ENCODE measurements around the gene CUBN. TPM values are rescaled to one million over a fixed set of nuclear protein-coding genes. Genes with fewer than 3 reads are reported as not detected.

Gene CUBN
- total and polyA plus RNA-seq, 8 donors: 0.28 to 1.3 (median 0.66) TPM

- intact Hi-C loops (cut with DNase I): no loop called here
- no peaks in the 10 kb centered on the region for H3K27me3 ChIP-seq
- 58 to 65% methylated on average over 4 of the region's 4 CpGs for WGBS, 2 donors
These were observed 339.8 kb downstream of the CUBN start for GRCh38 chr10:16789765-16790164.

GRCh38 chr10:16789261-16789660, 340.4 kb downstream of the CUBN start:
- no peaks in the 10 kb centered on the region for H3K36me3 ChIP-seq
- DNase-seq: no peak
- no peak for FAIRE-seq

More at GRCh38 chr10:16789765-16790164, 339.8 kb downstream of the CUBN start:
- H3K4me1 ChIP-seq: peaks cover 0 to 3% (median 0%) of the 10 kb centered on the region in 3 donors
- FAIRE-seq (no peak), DNase-seq (no peak), ATAC-seq (no peak)
- H3K4me3 ChIP-seq: no peak overlapping the region
- TF ChIP-seq, protein P1, sequence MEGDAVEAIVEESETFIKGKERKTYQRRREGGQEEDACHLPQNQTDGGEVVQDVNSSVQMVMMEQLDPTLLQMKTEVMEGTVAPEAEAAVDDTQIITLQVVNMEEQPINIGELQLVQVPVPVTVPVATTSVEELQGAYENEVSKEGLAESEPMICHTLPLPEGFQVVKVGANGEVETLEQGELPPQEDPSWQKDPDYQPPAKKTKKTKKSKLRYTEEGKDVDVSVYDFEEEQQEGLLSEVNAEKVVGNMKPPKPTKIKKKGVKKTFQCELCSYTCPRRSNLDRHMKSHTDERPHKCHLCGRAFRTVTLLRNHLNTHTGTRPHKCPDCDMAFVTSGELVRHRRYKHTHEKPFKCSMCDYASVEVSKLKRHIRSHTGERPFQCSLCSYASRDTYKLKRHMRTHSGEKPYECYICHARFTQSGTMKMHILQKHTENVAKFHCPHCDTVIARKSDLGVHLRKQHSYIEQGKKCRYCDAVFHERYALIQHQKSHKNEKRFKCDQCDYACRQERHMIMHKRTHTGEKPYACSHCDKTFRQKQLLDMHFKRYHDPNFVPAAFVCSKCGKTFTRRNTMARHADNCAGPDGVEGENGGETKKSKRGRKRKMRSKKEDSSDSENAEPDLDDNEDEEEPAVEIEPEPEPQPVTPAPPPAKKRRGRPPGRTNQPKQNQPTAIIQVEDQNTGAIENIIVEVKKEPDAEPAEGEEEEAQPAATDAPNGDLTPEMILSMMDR (IDR thresholded peaks at IDR 0.05): no peak
- no peaks in the 10 kb centered on the region for H3K9me3 ChIP-seq
- no peaks in the 10 kb centered on the region for H3K36me3 ChIP-seq
- no peak overlapping the region for H3K27ac ChIP-seq

GRCh38 chr10:16788778-16789177, 340.8 kb downstream of the CUBN start:
- H3K4me3 ChIP-seq: no peak overlapping the region
- no peaks in the 10 kb centered on the region for H3K27me3 ChIP-seq
- H3K27ac ChIP-seq: no peak overlapping the region
- H3K4me1 ChIP-seq: no peaks in the 10 kb centered on the region
- intact Hi-C loops (cut with DNase I): no loop called here
- FAIRE-seq (no peak), ATAC-seq (no peak), DNase-seq (no peak)
- H3K36me3 ChIP-seq: no peaks in the 10 kb centered on the region
- 71 to 83% methylated on average over 3 of the region's 3 CpGs for WGBS, 2 donors
- H3K9me3 ChIP-seq: no peaks in the 10 kb centered on the region
- TF ChIP-seq, protein P1 (IDR thresholded peaks at IDR 0.05): no peak

More at GRCh38 chr10:16789261-16789660, 340.4 kb downstream of the CUBN start:
- TF ChIP-seq, protein P1 (IDR thresholded peaks at IDR 0.05): no peak
- WGBS, 2 donors: 62 to 80% methylated on average over 7 of the region's 7 CpGs
- H3K4me3 ChIP-seq: no peak overlapping the region
- H3K4me1 ChIP-seq: no peaks in the 10 kb centered on the region
- no peaks in the 10 kb centered on the region for H3K9me3 ChIP-seq
- no peaks in the 10 kb centered on the region for H3K27me3 ChIP-seq
- intact Hi-C loops (cut with DNase I): no loop called here
- ATAC-seq: no peak
- H3K27ac ChIP-seq: no peak overlapping the region

DNA sequence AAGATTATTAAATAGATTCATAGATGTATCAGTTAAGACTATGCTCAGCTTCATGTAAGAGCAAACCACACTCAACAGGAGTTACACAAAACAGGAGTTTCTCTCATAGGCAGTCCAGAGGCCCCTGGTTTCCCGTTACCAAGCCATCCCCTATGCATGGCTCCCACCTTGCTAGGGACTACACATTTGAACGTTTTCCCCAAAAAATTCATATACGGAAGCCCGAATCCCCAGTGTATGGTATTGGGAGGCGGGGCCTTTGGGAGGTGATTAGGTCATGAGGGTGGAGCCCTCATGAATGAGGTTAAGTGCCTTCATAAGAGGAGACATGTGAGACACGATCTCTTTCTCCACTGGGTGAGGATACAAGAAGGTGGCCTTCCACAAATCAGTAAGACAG, 341.5 kb downstream of the CUBN start:
- Histone ChIP-seq H3K4me1 (no peaks in the 10 kb centered on the region), H3K36me3 (no peaks in the 10 kb centered on the region), H3K27ac (no peak overlapping the region), H3K9me3 (no peaks in the 10 kb centered on the region), H3K4me3 (no peak overlapping the region), H3K27me3 (no peaks in the 10 kb centered on the region)
- TF ChIP-seq, protein P1 (IDR thresholded peaks at IDR 0.05): no peak
- 92 to 95% methylated on average over 6 of the region's 6 CpGs for WGBS, 2 donors
- DNase-seq (no peak), FAIRE-seq (no peak), ATAC-seq (no peak)
- intact Hi-C loops (cut with DNase I): no loop called here

- Histone ChIP-seq H3K36me3 (no peaks in the 10 kb centered on the region), H3K27me3 (no peaks in the 10 kb centered on the region), H3K4me1 (no peaks in the 10 kb centered on the region), H3K9me3 (no peaks in the 10 kb centered on the region), H3K4me3 (no peak overlapping the region), H3K27ac (no peak overlapping the region)
- WGBS, 2 donors: 97 to 98% methylated on average over 12 of the region's 12 CpGs
- TF ChIP-seq, protein P1 (IDR thresholded peaks at IDR 0.05): no peak
- no peak for ATAC-seq
- intact Hi-C loops (cut with DNase I): no loop called here
- no peak for DNase-seq
- FAIRE-seq: no peak
These were observed 342.2 kb downstream of the CUBN start for GRCh38 chr10:16787361-16787791.

All from pancreas (tissue), 10 donors.